HepG2 (cell line): ENCODE results near the gene DCTN1. TPM values are rescaled to one million over a fixed set of nuclear protein-coding genes. Genes with fewer than 3 reads are reported as not detected.

Source experiments
- ATF2 ChIP-seq: sonication (generic); formaldehyde crosslinking; IDR thresholded peaks from 2 replicates; pipeline ENCODE4 v1.4.0; 2020; ENCODE audit warnings: missing genetic modification reagents
- CBX2 ChIP-seq, 2 experiments: fragments of 200-600 bp in 1 of 2; sonication (generic); formaldehyde crosslinking in 1 of 2; IDR thresholded peaks; 2 replicates each; pipeline versions ENCODE4 v1.7.0 to v1.8.1; 2018 to 2022; ENCODE audit warnings: low read depth in 2 of 2, low read length in 1 of 2, mild to moderate bottlenecking in 1 of 2, missing genetic modification reagents in 1 of 2
- ELK4 ChIP-seq: sonication (generic); formaldehyde crosslinking; IDR thresholded peaks from 2 replicates; pipeline ENCODE4 v1.9.0; 2021; ENCODE audit warnings: missing genetic modification reagents, borderline replicate concordance
- FIP1L1 ChIP-seq: fragments of 200-400 bp; formaldehyde crosslinking; IDR thresholded peaks from 2 replicates; pipeline ENCODE4 v1.6.1; 2018; ENCODE audit warnings: low read depth, mild to moderate bottlenecking, low read length, moderate library complexity, borderline replicate concordance; ENCODE audit not compliant: insufficient read depth
- FOXJ3 ChIP-seq: sonication (generic); formaldehyde crosslinking; IDR thresholded peaks from 2 replicates; pipeline ENCODE4 v1.4.0; 2020; ENCODE audit warnings: missing genetic modification reagents, mild to moderate bottlenecking, borderline replicate concordance
- GFI1 ChIP-seq: sonication (generic); formaldehyde crosslinking; IDR thresholded peaks from 2 replicates; pipeline ENCODE4 v1.5.0; 2020; ENCODE audit warnings: missing genetic modification reagents, mild to moderate bottlenecking, borderline replicate concordance
- GMEB1 ChIP-seq: sonication (generic); formaldehyde crosslinking; IDR thresholded peaks from 2 replicates; pipeline ENCODE4 v1.5.1; 2020; ENCODE audit warnings: missing genetic modification reagents, mild to moderate bottlenecking, borderline replicate concordance
- HNF1B ChIP-seq: sonication (generic); formaldehyde crosslinking; IDR thresholded peaks from 2 replicates; pipeline ENCODE4 v1.5.1; 2020; ENCODE audit warnings: mild to moderate bottlenecking, moderate library complexity, missing genetic modification reagents
- HOXA7 ChIP-seq: sonication (generic); formaldehyde crosslinking; IDR thresholded peaks from 2 replicates; pipeline ENCODE4 v1.8.1; 2022; ENCODE audit warnings: mild to moderate bottlenecking, missing genetic modification reagents, moderate library complexity
- IRX3 ChIP-seq: sonication (generic); formaldehyde crosslinking; IDR thresholded peaks from 2 replicates; pipeline ENCODE4 v1.8.1; 2023; ENCODE audit warnings: mild to moderate bottlenecking, low read depth, missing genetic modification reagents, borderline replicate concordance
- KDM1A ChIP-seq: IDR thresholded peaks from 2 replicates; pipeline ENCODE4 v1.6.1; 2016; ENCODE audit warnings: missing compliant biosample characterization
- KLF9 ChIP-seq: IDR thresholded peaks from 2 replicates; pipeline ENCODE4 v1.6.1; 2016; ENCODE audit warnings: low read depth
- MED8 ChIP-seq: sonication (generic); formaldehyde crosslinking; IDR thresholded peaks from 2 replicates; pipeline ENCODE4 v1.8.1; 2023; ENCODE audit warnings: mild to moderate bottlenecking, missing genetic modification reagents; ENCODE audit not compliant: insufficient replicate concordance
- PBX2 ChIP-seq: IDR thresholded peaks from 2 replicates; pipeline ENCODE4 v1.6.1; 2016; ENCODE audit warnings: control low read depth
- PHF20 ChIP-seq: sonication (generic); formaldehyde crosslinking; IDR thresholded peaks from 2 replicates; pipeline ENCODE4 v1.5.0; 2020; ENCODE audit warnings: mild to moderate bottlenecking, missing genetic modification reagents
- RBFOX2 ChIP-seq: fragments of 200-400 bp; formaldehyde crosslinking; IDR thresholded peaks from 2 replicates; pipeline ENCODE4 v1.6.1; 2017; ENCODE audit warnings: low read depth, mild to moderate bottlenecking, low read length
- SOX5 ChIP-seq: IDR thresholded peaks from 2 replicates; pipeline ENCODE4 v1.6.1; 2016; ENCODE audit warnings: borderline replicate concordance
- TBL1XR1 ChIP-seq: fragments of 150-350 bp; IDR thresholded peaks from 2 replicates; pipeline ENCODE4 v1.6.1; 2014; ENCODE audit warnings: borderline replicate concordance, low read length; ENCODE audit not compliant: partially characterized antibody
- TEF ChIP-seq: sonication (generic); formaldehyde crosslinking; IDR thresholded peaks from 2 replicates; pipeline ENCODE4 v1.5.0; 2020; ENCODE audit warnings: missing genetic modification reagents
- ZBTB20 ChIP-seq: sonication (generic); formaldehyde crosslinking; IDR thresholded peaks from 2 replicates; pipeline ENCODE4 v1.8.1; 2023; ENCODE audit warnings: missing genetic modification reagents, low read depth, mild to moderate bottlenecking, borderline replicate concordance
- ZNF451 ChIP-seq: sonication (generic); formaldehyde crosslinking; IDR thresholded peaks from 2 replicates; pipeline ENCODE4 v1.5.0; 2020; ENCODE audit warnings: mild to moderate bottlenecking, missing genetic modification reagents
- ZNF576 ChIP-seq: sonication (generic); formaldehyde crosslinking; IDR thresholded peaks from 2 replicates; pipeline ENCODE4 v1.4.0; 2020; ENCODE audit warnings: mild to moderate bottlenecking, missing genetic modification reagents
- polyA plus RNA-seq, 8 experiments: library from polyadenylated mRNA; depleted of rRNA in 3 of 8; stranded (reverse) in 7 of 8; unstranded in 1 of 8; fragments of >200 nt; fragmentation: Illumina TruSeq in 4 of 8; extraction: Trizol in 4 of 8; gene quantifications; 2 replicates each; pipeline versions ENCODE4 v1.2.1 to v1.2.3, GENCODE V29; 2011 to 2016; ENCODE audit warnings: low read depth in 4 of 8, missing spikeins in 1 of 8, mixed read lengths in 1 of 8; ENCODE audit not compliant: insufficient read depth in 1 of 8
- total RNA-seq, 5 experiments: library from RNA; depleted of rRNA; stranded (reverse); fragments of >200 nt; fragmentation: Illumina TruSeq; extraction: Trizol; gene quantifications; 2 replicates each; pipeline ENCODE4 v1.2.3, GENCODE V29; 2016; ENCODE audit warnings: low read depth in 1 of 5

Gene DCTN1
- total and polyA plus RNA-seq, 2 of the 13 experiments (the other 11 are each of a cell fraction or from before 2014, with no cell fraction given): 73.2 to 122 TPM

- TF ChIP-seq ATF2 (CRISPR knock-in tag) (no peak), RBFOX2 (0 out of 2 replicates have a peak, but pooled peaks have one; percentile 4), ZBTB20 (CRISPR knock-in tag) (no peak), TBL1XR1 (no peak), HNF1B (CRISPR knock-in tag) (peak; percentile 14; the same call in 1 of the 2 replicates), TEF (CRISPR knock-in tag) (no peak), GFI1 (CRISPR knock-in tag) (no peak), MED8 (CRISPR knock-in tag) (no peak), FOXJ3 (CRISPR knock-in tag) (no peak), IRX3 (CRISPR knock-in tag) (no peak), KLF9 (CRISPR knock-in tag) (no peak), PBX2 (CRISPR knock-in tag) (no peak), PHF20 (CRISPR knock-in tag) (no peak), ELK4 (no peak), ZNF451 (CRISPR knock-in tag) (no peak), ZNF576 (CRISPR knock-in tag) (no peak), CBX2 (IDR thresholded peaks at IDR 0.05; ENCODE audit: low read depth, low read length) (no peak), CBX2 (CRISPR knock-in tag; IDR thresholded peaks at IDR 0.05; ENCODE audit: low read depth) (no peak), KDM1A (CRISPR knock-in tag) (no peak), HOXA7 (CRISPR knock-in tag) (no peak), SOX5 (CRISPR knock-in tag) (peak; percentile 52; the same call in 1 of the 2 replicates), FIP1L1 (no peak), GMEB1 (CRISPR knock-in tag) (no peak)
These were observed 45.4 kb upstream of the DCTN1 start (continued) for GRCh38 chr2:74425523-74425922.
